ENCODE measurements around the gene IGSF10.

The IGSF10 gene

DNA sequence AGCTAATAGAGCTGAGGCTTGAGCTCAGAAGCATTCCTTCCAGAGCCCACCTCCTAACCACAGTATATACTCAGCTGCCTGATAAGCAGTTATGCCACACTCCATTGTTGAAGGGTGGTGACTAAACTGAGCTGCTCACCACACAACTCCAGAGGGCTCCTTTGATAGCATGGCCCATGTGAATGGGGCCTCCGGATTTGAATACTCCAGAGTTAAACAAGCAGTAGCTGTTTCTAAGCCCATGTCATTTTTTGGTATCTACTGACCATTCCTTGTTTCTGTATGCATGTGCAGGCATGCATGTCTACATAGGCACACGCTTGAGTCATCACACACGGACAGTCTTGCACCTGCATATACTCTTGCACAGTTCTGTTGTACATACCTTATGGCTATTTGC is 28.9 kb downstream of the IGSF10 start:
- TF ChIP-seq CTCF (IDR thresholded peaks at IDR 0.05; ENCODE audit: low read depth, low read length): no peak
- DNase-seq (ENCODE audit: extremely low read depth, low read depth): no peak

DNA sequence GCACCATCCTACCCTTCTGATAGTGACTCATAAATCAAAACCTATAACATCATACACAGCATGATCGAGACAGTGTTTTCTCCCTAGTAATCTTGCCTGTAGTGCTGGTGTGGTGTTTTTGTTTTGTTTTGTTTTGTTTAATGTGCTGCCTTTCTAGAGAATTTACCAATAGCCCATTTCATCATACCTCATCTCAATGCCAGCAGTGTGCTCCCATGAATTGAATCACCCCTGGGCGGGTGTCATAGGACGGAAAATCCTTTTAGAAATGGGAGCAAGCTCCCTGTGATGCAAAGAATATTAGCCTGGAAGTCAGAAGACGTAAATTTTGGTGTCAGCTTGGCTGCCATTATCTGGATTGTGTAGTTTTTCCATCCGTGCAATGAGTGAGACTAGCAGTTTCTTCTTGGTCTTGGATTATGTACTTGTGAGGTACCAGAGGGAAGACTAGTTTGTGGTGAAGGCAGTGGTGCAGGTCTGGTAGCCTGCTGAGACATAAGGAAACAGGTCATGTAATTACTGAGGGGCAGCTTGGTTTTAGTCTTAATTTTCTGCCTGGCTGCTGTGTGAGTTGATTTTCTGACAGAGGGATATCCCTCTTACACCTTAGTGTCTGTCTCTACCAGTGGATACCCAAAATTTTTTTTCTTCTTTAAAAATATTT is 29.9 kb downstream of the IGSF10 start:
- no peak for DNase-seq (ENCODE audit: extremely low read depth, low read depth)
- no peak for TF ChIP-seq CTCF (IDR thresholded peaks at IDR 0.05; ENCODE audit: low read depth, low read length)

- no peak for DNase-seq (ENCODE audit: extremely low read depth, low read depth)
- no peak for TF ChIP-seq CTCF (IDR thresholded peaks at IDR 0.05; ENCODE audit: low read depth, low read length)
Measured at GRCh38 chr3:151428386-151428785, 32.5 kb downstream of the IGSF10 start.

DNA sequence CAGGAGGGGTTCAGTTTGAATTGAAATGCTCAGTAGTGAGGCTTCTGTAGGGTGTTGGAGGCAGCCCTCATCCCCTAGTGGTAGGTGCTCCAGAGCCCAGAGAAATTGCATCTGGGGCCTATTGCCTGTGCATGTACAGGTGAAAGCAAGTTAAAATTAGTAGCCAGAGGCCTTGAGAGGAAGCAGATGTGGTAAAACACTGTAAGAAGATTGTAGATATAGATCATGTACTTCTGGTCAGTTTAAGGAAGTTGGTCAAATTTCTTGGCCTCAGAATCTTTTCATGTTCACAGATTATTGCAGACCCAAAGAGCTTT is 34.6 kb downstream of the IGSF10 start:
- TF ChIP-seq CTCF (IDR thresholded peaks at IDR 0.05; ENCODE audit: low read depth, low read length): no peak
- DNase-seq (ENCODE audit: extremely low read depth, low read depth): no peak

- no peak for DNase-seq (ENCODE audit: extremely low read depth, low read depth)
- TF ChIP-seq CTCF (IDR thresholded peaks at IDR 0.05; ENCODE audit: low read depth, low read length): no peak; the same call in 1 of the 2 replicates
Measured at GRCh38 chr3:151425627-151426340, 35.1 kb downstream of the IGSF10 start.

- no peak for TF ChIP-seq CTCF (IDR thresholded peaks at IDR 0.05; ENCODE audit: low read depth, low read length)
- DNase-seq (ENCODE audit: extremely low read depth, low read depth): no peak
Measured at GRCh38 chr3:151423091-151423490, 37.8 kb downstream of the IGSF10 start.

DNA sequence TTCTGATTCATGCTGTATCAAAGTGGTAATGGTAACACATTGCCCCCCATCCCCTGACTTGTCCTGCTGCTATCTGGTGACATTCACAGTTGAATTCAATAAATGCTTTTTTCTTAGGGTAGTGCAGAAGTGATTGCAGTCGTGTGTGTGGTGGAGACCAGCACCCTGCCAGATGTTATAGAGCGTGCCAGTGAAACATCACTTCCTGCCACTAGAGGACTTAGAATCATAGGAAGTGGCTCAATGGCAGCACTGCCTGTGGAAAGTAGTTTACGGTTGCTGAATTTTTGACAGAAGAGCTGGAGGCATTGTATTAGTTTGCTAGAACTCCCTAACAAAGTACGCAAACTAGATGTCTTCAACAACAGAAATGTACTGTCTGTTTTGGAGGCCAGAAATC is 38.9 kb downstream of the IGSF10 start:
- no peak for DNase-seq (ENCODE audit: extremely low read depth, low read depth)
- no peak for TF ChIP-seq CTCF (IDR thresholded peaks at IDR 0.05; ENCODE audit: low read depth, low read length)
